GM12878 (cell line): ENCODE results near the gene PKD1. TPM values are rescaled to one million over a fixed set of nuclear protein-coding genes. Genes with fewer than 3 reads are reported as not detected.

ENCODE experiments used
- BCLAF1 ChIP-seq: fragments of 450-650 bp; IDR thresholded peaks from 2 replicates; pipeline ENCODE4 v1.6.1; 2017; ENCODE audit warnings: antibody characterized with exemption, mild to moderate bottlenecking, moderate library complexity
- HDGF ChIP-seq: fragments of 450-650 bp; IDR thresholded peaks from 2 replicates; pipeline ENCODE4 v1.6.1; 2016; ENCODE audit warnings: antibody characterized with exemption
- MLLT1 ChIP-seq: fragments of 450-650 bp; IDR thresholded peaks from 2 replicates; pipeline ENCODE4 v1.6.1; 2016; ENCODE audit warnings: mild to moderate bottlenecking
- MXI1 ChIP-seq: fragments of 150-350 bp; IDR thresholded peaks from 2 replicates; pipeline ENCODE4 v1.6.1; 2011; ENCODE audit warnings: low read depth, mild to moderate bottlenecking, inconsistent platforms, low read length, improper control_type of control experiment
- MYB ChIP-seq: fragments of 150-350 bp; IDR thresholded peaks from 2 replicates; pipeline ENCODE4 v1.6.1; 2014; ENCODE audit warnings: mild to moderate bottlenecking, low read depth, low read length, borderline replicate concordance
- NKRF ChIP-seq: fragments of 450-650 bp; conservative IDR thresholded peaks from 2 replicates; pipeline ENCODE4 v1.6.1; 2017; ENCODE audit warnings: mild to moderate bottlenecking, moderate library complexity
- RUNX3 ChIP-seq: IDR thresholded peaks from 2 replicates; pipeline ENCODE4 v1.6.1; 2012; ENCODE audit warnings: low read length, inconsistent platforms
- SP1 ChIP-seq: IDR thresholded peaks from one replicate; pipeline ENCODE4 v1.6.1; 2011; ENCODE audit warnings: low read depth, low read length
- ZBTB11 ChIP-seq: fragments of 450-650 bp; formaldehyde crosslinking; IDR thresholded peaks from 2 replicates; pipeline ENCODE4 v1.5.0; 2022; ENCODE audit warnings: mild to moderate bottlenecking, missing genetic modification characterization
- ZNF217 ChIP-seq: fragments of 450-650 bp; IDR thresholded peaks from 2 replicates; pipeline ENCODE4 v1.6.1; 2017; ENCODE audit warnings: antibody characterized with exemption, mild to moderate bottlenecking
- ZNF274 ChIP-seq: IDR thresholded peaks from one replicate; pipeline ENCODE4 v1.8.0; 2011; ENCODE audit not compliant: insufficient read length, insufficient read depth
- polyA plus RNA-seq, 11 experiments: library from polyadenylated mRNA; depleted of rRNA in 4 of 11; unstranded in 6 of 11; stranded (reverse) in 5 of 11; fragments of >200 nt; fragmentation: Nextera tagmentation in 4 of 11; fragmentation: Illumina TruSeq in 1 of 11; extraction: Ambion mirVana in 4 of 11; extraction: Trizol in 1 of 11; gene quantifications; 1 replicate in 1 of 11; 2 replicates in 10 of 11; pipeline versions ENCODE4 v1.2.1 to v1.2.3, GENCODE V29; 2011 to 2016; ENCODE audit warnings: inconsistent platforms in 2 of 11, missing spikeins in 2 of 11, low read depth in 1 of 11
- total RNA-seq, 4 experiments: library from RNA; depleted of rRNA in 3 of 4; stranded (reverse); fragments of >200 nt in 3 of 4; fragmentation: Illumina TruSeq in 1 of 4; extraction: Trizol in 1 of 4; gene quantifications; 2 replicates each; pipeline versions ENCODE4 v1.2.1 to v1.2.3, GENCODE V29; 2013 to 2021

PKD1 gene
- total and polyA plus RNA-seq, 10 of the 15 experiments (the other 5 are each of a cell fraction or from before 2014, with no cell fraction given): 0.11 to 62.0 (median 6.1) TPM

- no peak for TF ChIP-seq BCLAF1
- TF ChIP-seq ZNF274: no peak
- peak; percentile 9; the same call in 1 of the 2 replicates for TF ChIP-seq NKRF
- no peak for TF ChIP-seq SP1
- no peak for TF ChIP-seq RUNX3
- no peak for TF ChIP-seq MYB
- no peak for TF ChIP-seq ZNF217
- no peak for TF ChIP-seq MLLT1
- no peak for TF ChIP-seq MXI1
- no peak for TF ChIP-seq ZBTB11 (CRISPR knock-in tag)
- no peak for TF ChIP-seq HDGF
Observed at GRCh38 chr16:2048116-2048543, 87.6 kb downstream of the PKD1 start (continued).
